K562 (cell line): ENCODE measurements around the gene NAPEPLD. TPM values are rescaled to one million over a fixed set of nuclear protein-coding genes. Genes with fewer than 3 reads are reported as not detected.
A peak's percentile ranks its signal among the peaks of the same experiment; 100 is the strongest.

Source experiments
- BACH1 ChIP-seq: fragments of 200-800 bp; sonication (Bioruptor generic); IDR thresholded peaks from 2 replicates; pipeline ENCODE4 v1.6.1; 2016; ENCODE audit warnings: missing genetic modification characterization, missing compliant biosample characterization
- CBX5 ChIP-seq: IDR thresholded peaks from 2 replicates; pipeline ENCODE4 v1.6.1; 2014; ENCODE audit warnings: low read depth, borderline replicate concordance
- CC2D1A ChIP-seq: fragments of 450-650 bp; IDR thresholded peaks from 2 replicates; pipeline ENCODE4 v1.6.1; 2017; ENCODE audit warnings: mild to moderate bottlenecking
- DMBX1 ChIP-seq: fragments of 250-450 bp; sonication (Bioruptor Pico); IDR thresholded peaks from 2 replicates; pipeline ENCODE4 v1.8.0; 2022; ENCODE audit warnings: inconsistent platforms, mild to moderate bottlenecking, moderate library complexity, borderline replicate concordance
- FOS ChIP-seq: IDR thresholded peaks from 3 replicates; pipeline ENCODE4 v1.6.1; 2011; ENCODE audit not compliant: insufficient read length; ENCODE audit errors: extremely low read depth
- HIVEP1 ChIP-seq: fragments of 250-450 bp; sonication (Bioruptor Pico); IDR thresholded peaks from 2 replicates; pipeline ENCODE4 v1.4.0; 2020; ENCODE audit warnings: mild to moderate bottlenecking
- L3MBTL2 ChIP-seq: fragments of 450-650 bp; IDR thresholded peaks from 2 replicates; pipeline ENCODE4 v1.6.1; 2016; ENCODE audit warnings: mild to moderate bottlenecking, moderate library complexity
- NFIX ChIP-seq: fragments of 250-450 bp; sonication (Bioruptor Pico); IDR thresholded peaks from 2 replicates; pipeline ENCODE4 v1.4.0; 2020; ENCODE audit warnings: low read depth, mild to moderate bottlenecking, moderate library complexity
- NR3C1 ChIP-seq: sonication (generic); formaldehyde crosslinking; IDR thresholded peaks from 2 replicates; pipeline ENCODE4 v1.8.1; 2022; ENCODE audit warnings: missing genetic modification reagents
- NUFIP1 ChIP-seq: fragments of 450-650 bp; IDR thresholded peaks from 2 replicates; pipeline ENCODE4 v1.6.1; 2018; ENCODE audit not compliant: partially characterized antibody
- PREB ChIP-seq: sonication (generic); formaldehyde crosslinking; IDR thresholded peaks from 2 replicates; pipeline ENCODE4 v1.8.1; 2023; ENCODE audit warnings: mild to moderate bottlenecking, missing genetic modification reagents
- RCOR1 ChIP-seq, 2 experiments: IDR thresholded peaks; 2 replicates each; pipeline ENCODE4 v1.6.1; 2012; ENCODE audit warnings: low read depth in 2 of 2, low read length in 2 of 2, borderline replicate concordance in 1 of 2, improper control_type of control experiment in 1 of 2
- SP2 ChIP-seq: IDR thresholded peaks from 2 replicates; pipeline ENCODE4 v1.6.1; 2011; ENCODE audit warnings: mild to moderate bottlenecking, low read depth, low read length, moderate library complexity; ENCODE audit not compliant: poor library complexity, severe bottlenecking; ENCODE audit errors: extremely low read depth
- TRIM24 ChIP-seq, 2 experiments: fragments of 450-650 bp; IDR thresholded peaks; 2 replicates each; pipeline ENCODE4 v1.6.1; 2016
- UBTF ChIP-seq, 2 experiments: IDR thresholded peaks; 2 replicates each; pipeline ENCODE4 v1.6.1; 2012; ENCODE audit warnings: improper control_type of control experiment in 2 of 2, low read depth in 2 of 2, low read length in 2 of 2, borderline replicate concordance in 1 of 2
- ZNF695 ChIP-seq: fragments of 450-650 bp; formaldehyde crosslinking; IDR thresholded peaks from 2 replicates; pipeline ENCODE4 v1.4.0; 2020; ENCODE audit warnings: mild to moderate bottlenecking, moderate library complexity
- polyA plus RNA-seq, 8 experiments: library from polyadenylated mRNA; depleted of rRNA in 4 of 8; stranded (reverse) in 5 of 8; unstranded in 3 of 8; fragments of >200 nt; fragmentation: Nextera tagmentation in 2 of 8; fragmentation: Illumina TruSeq in 1 of 8; extraction: Ambion mirVana in 2 of 8; extraction: Trizol in 1 of 8; gene quantifications; 2 replicates each; pipeline versions ENCODE4 v1.2.1 to v1.2.3, GENCODE V29; 2011 to 2014; ENCODE audit warnings: inconsistent platforms in 1 of 8, missing spikeins in 1 of 8
- total RNA-seq, 7 experiments: library from RNA; depleted of rRNA in 6 of 7; stranded (reverse); fragments of >200 nt in 6 of 7; fragmentation: Illumina TruSeq in 2 of 7; extraction: Trizol in 2 of 7; gene quantifications; 2 replicates each; pipeline versions ENCODE4 v1.2.1 to v1.2.3, GENCODE V29; 2011 to 2021; ENCODE audit warnings: low replicate concordance in 1 of 7
- TF ChIP-seq, protein P1 (sequence below): fragments of 250-450 bp; sonication (Bioruptor Pico); IDR thresholded peaks from 2 replicates; pipeline ENCODE4 v1.8.0; 2021; ENCODE audit warnings: moderate library complexity, mild to moderate bottlenecking, inconsistent platforms
- TF ChIP-seq, protein P2 (sequence below): sonication (generic); formaldehyde crosslinking; IDR thresholded peaks from 2 replicates; pipeline ENCODE4 v1.8.1; 2023; ENCODE audit warnings: mild to moderate bottlenecking, missing genetic modification reagents
- TF ChIP-seq, protein P3 (sequence below): sonication (generic); formaldehyde crosslinking; IDR thresholded peaks from 2 replicates; pipeline ENCODE4 v1.8.0; 2022; ENCODE audit warnings: mild to moderate bottlenecking, missing genetic modification reagents
- TF ChIP-seq, protein P4 (sequence below): sonication (generic); formaldehyde crosslinking; IDR thresholded peaks from 2 replicates; pipeline ENCODE4 v1.5.0; 2020; ENCODE audit warnings: missing genetic modification reagents

The NAPEPLD gene
- total and polyA plus RNA-seq, 9 of the 15 experiments (the other 6 are each of a cell fraction or from before 2014, with no cell fraction given) = 3.2 to 11.0 (median 7.5) TPM

DNA sequence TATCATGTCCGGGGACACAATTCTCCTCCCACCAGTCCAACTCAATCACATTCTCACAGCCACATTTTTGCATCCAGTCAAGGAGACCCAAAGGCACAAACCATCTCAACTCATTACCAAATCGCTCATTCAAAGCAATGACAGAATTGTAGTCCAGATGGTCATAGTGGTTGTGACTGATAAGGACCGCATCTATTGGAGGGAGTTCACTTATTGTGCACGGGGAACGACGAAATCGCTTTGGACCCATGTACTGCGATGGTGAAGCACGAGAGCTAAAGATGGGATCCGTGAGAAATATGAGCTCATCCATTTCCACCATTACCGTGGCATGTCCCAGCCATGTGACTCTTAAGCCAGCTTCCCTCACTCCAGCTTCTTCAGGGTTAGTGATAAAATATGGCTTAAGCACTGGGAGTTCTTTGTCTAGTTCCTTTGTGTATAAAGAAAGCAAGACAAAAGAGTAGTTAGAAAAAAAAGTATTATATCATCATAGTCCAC is 29.1 kb downstream of the NAPEPLD start (continued):
- TF ChIP-seq, protein P1, sequence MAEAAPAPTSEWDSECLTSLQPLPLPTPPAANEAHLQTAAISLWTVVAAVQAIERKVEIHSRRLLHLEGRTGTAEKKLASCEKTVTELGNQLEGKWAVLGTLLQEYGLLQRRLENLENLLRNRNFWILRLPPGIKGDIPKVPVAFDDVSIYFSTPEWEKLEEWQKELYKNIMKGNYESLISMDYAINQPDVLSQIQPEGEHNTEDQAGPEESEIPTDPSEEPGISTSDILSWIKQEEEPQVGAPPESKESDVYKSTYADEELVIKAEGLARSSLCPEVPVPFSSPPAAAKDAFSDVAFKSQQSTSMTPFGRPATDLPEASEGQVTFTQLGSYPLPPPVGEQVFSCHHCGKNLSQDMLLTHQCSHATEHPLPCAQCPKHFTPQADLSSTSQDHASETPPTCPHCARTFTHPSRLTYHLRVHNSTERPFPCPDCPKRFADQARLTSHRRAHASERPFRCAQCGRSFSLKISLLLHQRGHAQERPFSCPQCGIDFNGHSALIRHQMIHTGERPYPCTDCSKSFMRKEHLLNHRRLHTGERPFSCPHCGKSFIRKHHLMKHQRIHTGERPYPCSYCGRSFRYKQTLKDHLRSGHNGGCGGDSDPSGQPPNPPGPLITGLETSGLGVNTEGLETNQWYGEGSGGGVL (CRISPR knock-in tag) = no peak
- TF ChIP-seq, protein P2, sequence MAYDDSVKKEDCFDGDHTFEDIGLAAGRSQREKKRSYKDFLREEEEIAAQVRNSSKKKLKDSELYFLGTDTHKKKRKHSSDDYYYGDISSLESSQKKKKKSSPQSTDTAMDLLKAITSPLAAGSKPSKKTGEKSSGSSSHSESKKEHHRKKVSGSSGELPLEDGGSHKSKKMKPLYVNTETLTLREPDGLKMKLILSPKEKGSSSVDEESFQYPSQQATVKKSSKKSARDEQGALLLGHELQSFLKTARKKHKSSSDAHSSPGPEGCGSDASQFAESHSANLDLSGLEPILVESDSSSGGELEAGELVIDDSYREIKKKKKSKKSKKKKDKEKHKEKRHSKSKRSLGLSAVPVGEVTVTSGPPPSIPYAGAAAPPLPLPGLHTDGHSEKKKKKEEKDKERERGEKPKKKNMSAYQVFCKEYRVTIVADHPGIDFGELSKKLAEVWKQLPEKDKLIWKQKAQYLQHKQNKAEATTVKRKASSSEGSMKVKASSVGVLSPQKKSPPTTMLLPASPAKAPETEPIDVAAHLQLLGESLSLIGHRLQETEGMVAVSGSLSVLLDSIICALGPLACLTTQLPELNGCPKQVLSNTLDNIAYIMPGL (CRISPR knock-in tag) = no peak
- TF ChIP-seq ZNF695 (CRISPR knock-in tag) (no peak), NUFIP1 (peak; percentile 50), NR3C1 (no peak), PREB (CRISPR knock-in tag) (no peak), CC2D1A (peak; percentile 94; the same call in 1 of the 2 replicates), BACH1 (tag) (0 out of 2 replicates have a peak, but pooled peaks have one; percentile 33), UBTF (IDR thresholded peaks at IDR 0.05; ENCODE audit: borderline replicate concordance in 1 of 2, low read depth in 2 of 2, low read length in 2 of 2) (peak in 1 of 2 experiments; percentile 55; a peak in 1 of 4 replicates), DMBX1 (CRISPR knock-in tag) (peak; percentile 91), NFIX (CRISPR knock-in tag) (no peak), FOS (no peak), CBX5 (0 out of 2 replicates have a peak, but pooled peaks have one; percentile 63), HIVEP1 (CRISPR knock-in tag) (no peak), SP2 (no peak), RCOR1 (IDR thresholded peaks at IDR 0.05; ENCODE audit: borderline replicate concordance in 1 of 2, low read depth in 2 of 2, low read length in 2 of 2) (peak; percentile 97 to 99), L3MBTL2 (peak; percentile 97), TRIM24 (IDR thresholded peaks at IDR 0.05) (peak; percentile 91 to 94)
- TF ChIP-seq, protein P3, sequence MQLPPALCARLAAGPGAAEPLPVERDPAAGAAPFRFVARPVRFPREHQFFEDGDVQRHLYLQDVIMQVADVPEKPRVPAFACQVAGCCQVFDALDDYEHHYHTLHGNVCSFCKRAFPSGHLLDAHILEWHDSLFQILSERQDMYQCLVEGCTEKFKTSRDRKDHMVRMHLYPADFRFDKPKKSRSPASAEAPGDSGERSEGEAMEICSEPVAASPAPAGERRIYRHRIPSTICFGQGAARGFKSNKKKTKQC = peak; percentile 84; the same call in 1 of the 2 replicates
- TF ChIP-seq, protein P4, sequence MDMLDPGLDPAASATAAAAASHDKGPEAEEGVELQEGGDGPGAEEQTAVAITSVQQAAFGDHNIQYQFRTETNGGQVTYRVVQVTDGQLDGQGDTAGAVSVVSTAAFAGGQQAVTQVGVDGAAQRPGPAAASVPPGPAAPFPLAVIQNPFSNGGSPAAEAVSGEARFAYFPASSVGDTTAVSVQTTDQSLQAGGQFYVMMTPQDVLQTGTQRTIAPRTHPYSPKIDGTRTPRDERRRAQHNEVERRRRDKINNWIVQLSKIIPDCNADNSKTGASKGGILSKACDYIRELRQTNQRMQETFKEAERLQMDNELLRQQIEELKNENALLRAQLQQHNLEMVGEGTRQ = peak; percentile 67
